ENCODE measurements around the gene GPNMB. TPM values are rescaled to one million over a fixed set of nuclear protein-coding genes. Genes with fewer than 3 reads are reported as not detected.
"Not testable (repeated sequence)": the region's sequence is repeated elsewhere in the genome, so short reads cannot be mapped to it uniquely, and the experiment has no call there.

GPNMB gene
- 0.18 and 0.74 TPM in 2 replicates for total RNA-seq (2014; rRNA removed; shearing (Covaris generic))

DNA sequence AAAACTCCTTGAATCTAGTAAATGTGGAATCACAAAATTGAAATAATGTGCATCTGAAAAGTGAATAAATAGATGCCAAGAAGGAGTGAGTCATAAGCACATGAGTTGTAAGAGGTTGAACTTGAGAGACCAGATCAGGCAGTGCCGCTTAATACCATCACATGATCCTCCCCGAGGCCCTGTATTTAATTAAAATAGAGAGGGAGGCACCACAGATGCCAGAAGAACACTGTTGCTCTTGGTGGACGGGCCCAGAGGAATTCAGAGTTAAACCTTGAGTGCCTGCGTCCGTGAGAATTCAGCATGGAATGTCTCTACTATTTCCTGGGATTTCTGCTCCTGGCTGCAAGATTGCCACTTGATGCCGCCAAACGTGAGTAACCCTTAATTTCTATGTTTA lies at the start of gene GPNMB:
Gene GPNMB (plus strand): TSS at position 221 of the 400 bp plus-strand sequence. CDS start 83 bp downstream, at position 304.
- no peak for DNase-seq (ENCODE audit: low spot score)

DNA sequence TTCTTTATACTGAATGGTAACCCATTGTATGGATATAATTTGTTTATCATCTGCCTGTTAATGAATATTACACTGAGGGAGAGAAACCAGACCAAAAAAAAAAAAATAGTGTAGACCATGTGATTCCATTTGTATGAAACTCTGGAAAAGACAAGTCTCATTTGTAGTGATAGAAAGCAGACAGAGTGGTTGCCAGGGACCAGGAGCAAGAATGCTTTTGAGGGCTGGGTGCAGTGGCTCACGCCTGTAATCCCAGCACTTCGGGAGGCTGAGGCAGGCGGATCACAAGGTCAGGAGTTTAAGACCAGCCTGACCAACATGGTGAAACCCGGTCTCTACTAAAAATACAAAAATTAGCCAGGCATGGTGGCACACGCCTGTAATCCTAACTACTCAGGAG lies 48.8 kb upstream of the GPNMB start:
- DNase-seq (ENCODE audit: low spot score) = not testable (repeated sequence)

DNA sequence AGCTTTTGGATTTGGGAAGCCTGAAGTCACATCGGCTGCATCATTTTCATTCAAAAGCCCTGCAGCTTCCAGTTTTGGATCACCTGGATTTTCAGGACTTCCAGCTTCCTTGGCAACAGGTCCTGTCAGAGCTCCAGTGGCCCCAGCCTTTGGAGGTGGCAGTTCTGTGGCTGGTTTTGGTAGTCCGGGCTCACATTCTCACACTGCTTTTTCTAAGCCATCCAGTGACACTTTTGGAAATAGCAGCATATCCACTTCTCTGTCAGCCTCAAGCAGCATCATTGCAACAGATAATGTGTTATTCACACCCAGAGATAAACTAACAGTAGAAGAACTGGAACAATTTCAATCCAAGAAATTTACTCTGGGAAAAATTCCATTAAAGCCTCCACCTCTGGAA lies 46.2 kb upstream of the GPNMB start:
- no peak for DNase-seq (ENCODE audit: low spot score)

GRCh38 chr7:23204241-23204640 lies 42.3 kb upstream of the GPNMB start:
- no peak for DNase-seq (ENCODE audit: low spot score)

DNA sequence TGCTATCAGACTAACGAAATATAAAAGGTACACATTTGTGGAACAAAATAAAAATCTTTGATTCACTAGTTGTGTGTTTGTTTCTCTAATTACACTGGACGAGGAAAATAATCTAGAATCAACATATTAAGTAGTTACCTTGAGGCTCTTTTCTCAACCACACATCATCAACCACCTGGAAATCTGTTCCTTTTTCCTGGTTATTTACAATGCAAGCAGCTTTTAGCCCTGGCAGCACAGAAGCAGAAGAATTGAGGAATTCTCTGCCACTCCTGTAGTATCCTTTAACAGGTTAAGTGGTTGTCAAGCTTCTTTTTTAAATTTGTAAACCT lies 41.0 kb upstream of the GPNMB start:
- no peak for DNase-seq (ENCODE audit: low spot score)

GRCh38 chr7:23205909-23206767 lies 40.4 kb upstream of the GPNMB start:
- DNase-seq (ENCODE audit: low spot score) = no peak

- no peak for DNase-seq (ENCODE audit: low spot score)
These were observed 39.6 kb upstream of the GPNMB start for GRCh38 chr7:23207021-23207420.

- no peak for DNase-seq (ENCODE audit: low spot score)
These were observed 38.7 kb upstream of the GPNMB start for GRCh38 chr7:23207884-23208283.

GRCh38 chr7:23208316-23208715 lies 38.3 kb upstream of the GPNMB start:
- no peak for DNase-seq (ENCODE audit: low spot score)

- DNase-seq (ENCODE audit: low spot score) = no peak
These were observed 36.1 kb upstream of the GPNMB start for GRCh38 chr7:23210506-23210905.

- no peak for DNase-seq (ENCODE audit: low spot score)
These were observed 35.0 kb upstream of the GPNMB start for GRCh38 chr7:23211589-23211988.

- no peak for DNase-seq (ENCODE audit: low spot score)
These were observed 34.2 kb upstream of the GPNMB start for GRCh38 chr7:23212395-23212794.

- DNase-seq (ENCODE audit: low spot score) = no peak
These were observed 33.7 kb upstream of the GPNMB start for GRCh38 chr7:23212841-23213240.

DNA sequence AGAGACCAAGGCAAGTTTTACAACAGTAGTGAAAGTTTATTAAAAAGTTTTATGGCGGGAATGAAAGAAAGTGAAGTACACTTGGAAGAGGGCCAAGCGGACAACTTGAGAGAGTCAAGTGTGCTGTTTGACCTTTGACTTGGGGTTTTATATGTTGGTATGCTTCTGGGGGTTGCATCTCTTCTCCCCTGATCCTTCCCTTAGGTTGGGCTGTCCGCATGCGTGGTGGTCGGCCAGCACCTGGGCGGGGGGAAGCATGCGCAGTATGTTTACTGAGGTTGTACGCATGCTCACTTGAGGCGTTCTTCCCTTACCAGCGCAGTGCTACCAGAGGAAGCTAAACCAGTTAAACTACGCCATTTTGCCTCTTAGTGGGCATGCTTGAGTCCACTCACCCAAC lies 32.8 kb upstream of the GPNMB start:
- no peak for DNase-seq (ENCODE audit: low spot score)

DNA sequence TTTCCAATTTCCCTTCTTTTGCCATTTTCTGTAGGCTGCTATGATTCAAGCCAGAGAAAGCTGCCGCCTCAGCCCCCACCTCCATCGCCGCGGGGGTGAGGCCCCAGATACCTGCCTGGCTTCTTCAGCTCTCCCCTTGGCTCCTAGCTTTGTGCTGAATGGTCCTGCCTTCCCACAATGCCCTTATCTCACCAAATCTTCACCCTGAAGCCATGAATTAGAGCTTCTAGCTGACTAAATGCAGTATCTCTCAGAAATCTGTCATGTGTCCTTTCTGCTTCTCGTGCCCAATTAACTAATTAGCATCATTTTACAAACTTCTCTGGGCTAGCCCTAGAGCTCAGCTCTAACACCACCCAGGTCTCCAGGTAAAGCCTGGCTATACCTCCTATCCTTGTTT lies 32.2 kb upstream of the GPNMB start:
- DNase-seq (ENCODE audit: low spot score) = no peak

- DNase-seq (ENCODE audit: low spot score) = no peak
These were observed 31.6 kb upstream of the GPNMB start for GRCh38 chr7:23214938-23215337.

DNA sequence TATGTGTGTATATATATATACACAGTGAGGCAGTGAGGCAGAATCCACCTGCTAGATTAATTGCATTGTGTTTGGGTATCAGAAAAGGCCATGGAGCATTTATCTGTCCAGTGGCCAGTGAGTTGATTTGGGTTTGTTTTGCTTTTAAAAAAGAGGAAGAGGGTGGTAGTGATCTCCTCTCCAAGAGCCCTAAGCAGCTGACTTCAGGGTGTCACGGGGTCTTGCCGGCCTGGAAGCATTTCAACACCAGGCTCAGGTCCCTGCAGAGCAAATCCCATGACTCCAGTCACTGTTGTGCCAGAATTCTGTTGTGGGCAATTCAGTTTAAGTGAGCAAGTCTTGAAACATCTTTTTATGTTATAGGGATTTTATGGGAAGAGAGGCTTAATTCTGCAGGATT lies 30.6 kb upstream of the GPNMB start:
- DNase-seq (ENCODE audit: low spot score) = no peak

GRCh38 chr7:23218196-23218595 lies 28.4 kb upstream of the GPNMB start:
- no peak for DNase-seq (ENCODE audit: low spot score)

DNA sequence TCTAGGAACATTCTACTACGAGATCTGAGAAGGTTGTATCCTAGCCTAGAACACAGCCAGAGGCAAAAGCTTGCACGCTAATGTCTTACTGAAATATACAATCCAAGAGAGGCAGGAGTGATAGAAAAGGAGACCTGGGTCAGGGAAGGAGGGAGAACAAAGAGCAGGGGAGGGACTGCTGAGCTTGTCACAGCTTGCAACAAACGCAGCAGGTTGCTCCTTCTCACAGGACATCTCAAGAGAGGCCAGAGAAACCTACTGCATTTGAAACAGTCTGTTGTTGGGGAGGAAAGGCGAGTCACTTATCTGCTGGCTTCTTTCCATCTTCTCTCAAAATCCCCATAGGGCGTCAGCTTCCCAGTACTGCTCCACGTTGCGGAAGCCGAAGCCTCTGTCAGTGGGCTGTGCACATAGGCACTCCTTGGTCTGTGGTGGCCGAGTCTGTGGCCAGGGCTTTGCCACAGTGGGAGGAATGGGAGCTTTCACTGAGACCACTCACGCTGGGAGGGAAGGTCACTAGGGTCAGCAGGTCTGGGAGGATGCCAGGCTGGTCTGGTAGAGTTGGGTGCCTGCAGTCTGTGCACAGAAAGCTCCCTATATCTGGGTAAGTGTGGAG lies 25.8 kb upstream of the GPNMB start:
- DNase-seq (ENCODE audit: low spot score) = no peak

- no peak for DNase-seq (ENCODE audit: low spot score)
These were observed 24.0 kb upstream of the GPNMB start for GRCh38 chr7:23222439-23223030.

DNA sequence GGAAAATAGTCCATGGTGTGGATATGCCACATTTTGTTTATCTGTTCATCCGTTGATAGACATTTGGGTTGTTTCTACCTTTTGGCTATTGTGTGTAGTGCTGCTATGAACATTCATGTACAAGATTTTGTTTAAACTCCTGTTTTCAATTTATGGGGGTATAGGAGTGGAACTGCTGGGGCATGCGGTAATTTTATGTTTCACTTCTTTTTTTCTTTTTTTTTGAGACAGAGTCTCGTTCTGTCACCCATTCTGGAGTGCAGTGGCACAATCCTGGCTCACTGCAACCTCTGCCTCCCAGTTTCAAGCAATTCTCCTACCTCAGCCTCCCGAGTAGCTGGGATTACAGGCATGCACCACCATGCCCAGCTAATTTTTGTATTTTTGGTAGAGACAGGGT lies 22.2 kb upstream of the GPNMB start:
- DNase-seq (ENCODE audit: low spot score) = not testable (repeated sequence)

DNA sequence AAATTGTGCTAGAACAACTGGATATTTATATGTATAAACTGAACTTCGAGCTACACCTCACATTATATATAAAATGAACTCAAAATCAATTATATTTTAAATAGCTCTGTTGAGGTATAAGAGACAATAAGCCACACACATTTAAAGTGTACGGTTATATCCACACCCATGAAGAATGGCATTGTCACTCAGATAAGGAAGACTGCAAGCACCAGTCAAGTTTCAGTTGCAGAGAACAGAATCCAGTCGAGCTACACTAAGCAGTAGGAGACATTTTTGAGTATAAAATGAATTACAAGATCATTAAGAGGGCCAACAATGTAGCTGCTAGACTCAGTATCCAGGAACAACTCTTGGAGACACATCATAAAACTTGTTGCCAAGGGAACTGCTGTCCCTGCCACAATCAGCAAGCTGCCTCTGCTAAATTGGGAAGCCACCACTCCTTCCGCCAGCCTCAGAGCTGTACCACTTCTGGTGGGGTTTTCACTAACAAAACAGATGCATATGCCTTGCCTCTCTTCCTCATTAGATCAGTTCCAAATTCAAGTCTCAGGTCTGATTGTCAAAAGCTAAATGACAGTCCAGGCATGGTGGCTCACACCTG lies 19.6 kb upstream of the GPNMB start:
- DNase-seq (ENCODE audit: low spot score) = no peak

Data from HT-29 (cell line).